ENCODE results near the gene B3GNT2.
"Not testable (repeated sequence)": the region's sequence is repeated elsewhere in the genome, so short reads cannot be mapped to it uniquely, and the experiment has no call there.

The B3GNT2 gene

DNA sequence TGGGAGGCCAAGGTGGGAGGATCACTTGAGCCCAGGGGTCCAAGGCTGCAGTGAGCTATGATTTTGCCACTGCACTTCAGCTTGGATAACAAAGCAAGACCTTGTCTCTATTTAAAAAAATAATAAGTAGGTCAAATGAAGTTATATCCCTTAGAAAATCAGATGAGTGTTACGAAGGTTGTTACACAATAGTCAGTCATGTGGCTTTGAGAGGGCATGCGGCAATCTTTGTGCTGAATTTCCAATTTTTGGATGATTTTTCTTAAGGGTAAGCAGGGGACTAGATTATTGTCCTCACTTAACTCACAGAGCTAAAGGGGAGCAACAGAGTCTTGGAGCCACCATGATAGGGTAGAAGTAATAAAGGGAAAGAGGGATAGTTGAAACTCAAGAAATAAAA, 71.8 kb downstream of the B3GNT2 start:
- no peak overlapping the region for H3K4me3 ChIP-seq (ENCODE audit: low read depth, low read length)
- DNase-seq (ENCODE audit: low read depth), result no peak
- TF ChIP-seq, protein P1, sequence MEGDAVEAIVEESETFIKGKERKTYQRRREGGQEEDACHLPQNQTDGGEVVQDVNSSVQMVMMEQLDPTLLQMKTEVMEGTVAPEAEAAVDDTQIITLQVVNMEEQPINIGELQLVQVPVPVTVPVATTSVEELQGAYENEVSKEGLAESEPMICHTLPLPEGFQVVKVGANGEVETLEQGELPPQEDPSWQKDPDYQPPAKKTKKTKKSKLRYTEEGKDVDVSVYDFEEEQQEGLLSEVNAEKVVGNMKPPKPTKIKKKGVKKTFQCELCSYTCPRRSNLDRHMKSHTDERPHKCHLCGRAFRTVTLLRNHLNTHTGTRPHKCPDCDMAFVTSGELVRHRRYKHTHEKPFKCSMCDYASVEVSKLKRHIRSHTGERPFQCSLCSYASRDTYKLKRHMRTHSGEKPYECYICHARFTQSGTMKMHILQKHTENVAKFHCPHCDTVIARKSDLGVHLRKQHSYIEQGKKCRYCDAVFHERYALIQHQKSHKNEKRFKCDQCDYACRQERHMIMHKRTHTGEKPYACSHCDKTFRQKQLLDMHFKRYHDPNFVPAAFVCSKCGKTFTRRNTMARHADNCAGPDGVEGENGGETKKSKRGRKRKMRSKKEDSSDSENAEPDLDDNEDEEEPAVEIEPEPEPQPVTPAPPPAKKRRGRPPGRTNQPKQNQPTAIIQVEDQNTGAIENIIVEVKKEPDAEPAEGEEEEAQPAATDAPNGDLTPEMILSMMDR (IDR thresholded peaks at IDR 0.05; ENCODE audit: low read depth, low read length, missing control alignments), result no peak

DNA sequence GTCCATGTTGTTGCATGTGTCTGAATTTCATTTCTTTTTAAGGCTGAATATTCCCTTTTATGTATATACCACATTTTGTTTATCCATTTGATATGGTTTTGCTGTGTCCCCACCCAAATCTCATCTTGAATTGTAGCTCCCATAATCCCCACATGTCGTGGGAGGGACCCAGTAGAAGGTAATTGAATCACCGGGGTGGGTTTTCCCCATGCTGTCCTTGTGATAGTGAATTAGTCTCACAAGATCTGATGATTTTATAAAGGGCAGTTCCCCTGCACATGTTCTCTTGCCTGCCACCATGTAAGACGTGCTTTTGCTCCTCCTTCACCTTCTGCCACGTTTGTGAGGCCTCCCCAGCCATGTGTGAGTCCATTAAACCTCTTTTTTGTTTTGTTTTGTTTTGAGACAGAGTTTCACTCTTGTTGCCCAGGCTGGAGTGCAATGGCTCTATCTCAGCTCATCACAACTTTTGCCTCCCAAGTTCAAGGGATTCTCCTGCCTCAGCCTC, 72.8 kb downstream of the B3GNT2 start:
- DNase-seq (ENCODE audit: low read depth), result not testable (repeated sequence)

DNA sequence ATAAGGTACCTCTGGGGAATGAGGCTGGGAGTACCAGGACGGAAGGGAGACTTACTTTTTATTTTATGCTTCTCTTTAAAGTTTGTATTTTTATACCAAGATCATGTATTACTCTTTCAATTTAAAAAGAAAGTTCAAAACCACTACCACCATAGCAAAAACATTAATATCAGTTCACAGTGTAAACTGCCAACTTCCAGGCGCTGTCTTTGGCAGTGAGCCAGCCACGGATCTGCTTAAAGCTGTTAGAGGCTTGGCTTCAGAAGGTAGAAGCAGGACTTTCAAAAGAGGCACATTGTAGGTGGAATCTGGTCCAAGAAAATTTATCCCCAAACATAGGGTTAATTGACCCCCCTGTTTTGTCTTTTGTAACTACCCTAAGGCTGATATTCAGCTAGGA, 74.8 kb downstream of the B3GNT2 start:
- TF ChIP-seq, protein P1 (IDR thresholded peaks at IDR 0.05; ENCODE audit: low read depth, low read length, missing control alignments), result no peak
- no peak for DNase-seq (ENCODE audit: low read depth)

More for the DNA sequence above, 72.8 kb downstream of the B3GNT2 start:
- not testable (repeated sequence) for H3K4me3 ChIP-seq (ENCODE audit: low read depth, low read length)

More for the DNA sequence above, 74.8 kb downstream of the B3GNT2 start:
- no peak overlapping the region for H3K4me3 ChIP-seq (ENCODE audit: low read depth, low read length)
